Mucosa of descending colon (tissue), 3 donors: ENCODE data around the gene PRKCB. TPM values are rescaled to one million over a fixed set of nuclear protein-coding genes. Genes with fewer than 3 reads are reported as not detected.

Source experiments
- ATAC-seq: fragments of 200-7000 bp; cut with Tn5 transposase; one replicate; pipeline ENCODE4 v1.9.1; 2020; ENCODE audit warnings: mild to moderate bottlenecking, moderate library complexity
- DNase-seq, 3 donors: peaks; one replicate each; pipeline ENCODE4 v3.0.0-alpha.2; 2020
- H3K36me3 ChIP-seq: fragments of 200-600 bp; one replicate; pipeline ENCODE4 v1.8.0; 2021; ENCODE audit warnings: low read depth, mild to moderate bottlenecking
- H3K4me1 ChIP-seq: fragments of 200-600 bp; one replicate; pipeline ENCODE4 v1.8.0; 2021; ENCODE audit warnings: low read depth, mild to moderate bottlenecking
- H3K4me3 ChIP-seq: fragments of 200-600 bp; one replicate; pipeline ENCODE4 v1.8.0; 2021; ENCODE audit warnings: mild to moderate bottlenecking
- H3K9me3 ChIP-seq: fragments of 200-600 bp; one replicate; pipeline ENCODE4 v1.8.0; 2021; ENCODE audit warnings: mild to moderate bottlenecking
- CTCF ChIP-seq: fragments of 200-600 bp; IDR thresholded peaks from one replicate; pipeline ENCODE4 v1.8.0; 2022; ENCODE audit warnings: antibody characterized with exemption, mild to moderate bottlenecking
- intact Hi-C, 2 donors: fragments of 100-400 bp; cut with DNase I in 1 of 2; cut with micrococcal nuclease in 1 of 2; formaldehyde crosslinking; loops; one replicate each; pipeline versions ENCODE4 v1.11.0 to v1.11.1; 2022; cut with DNase I, micrococcal nuclease
- total RNA-seq, 3 donors: library from RNA; stranded (reverse); fragmentation: NEBNext Ultra II Directional in 2 of 3; extraction: Animal tissue kit (Norgen Biotek cat#: 25700) in 2 of 3; gene quantifications; one replicate each; pipeline versions ENCODE4 v1.2.1 to v1.2.4, GENCODE V29; 2021 to 2023
- donor health status: DM: no; HTN: no; CAD: no; lungs with moderate emphysema.
- donor health status: DM: no; HTN: no; CAD: no.
- donor health status: DM: no; HTN: yes; CAD: no.

PRKCB gene
- total RNA-seq, 3 donors from 2014 or later = 7.4 to 29.0 (median 8.2) TPM

- H3K36me3 ChIP-seq = no peaks in the 10 kb centered on the region
- no peaks in the 10 kb centered on the region for H3K4me1 ChIP-seq
- no peaks in the 10 kb centered on the region for H3K9me3 ChIP-seq
- intact Hi-C loops = no loop called here
- TF ChIP-seq CTCF = no peak
- ATAC-seq = no peak
- H3K4me3 ChIP-seq = no peak overlapping the region
- DNase-seq = no peak
Observed at GRCh38 chr16:24116046-24116776, 280.4 kb downstream of the PRKCB start.

GRCh38 chr16:24116989-24117388, 281.2 kb downstream of the PRKCB start:
- intact Hi-C loops = no loop called here
- no peaks in the 10 kb centered on the region for H3K9me3 ChIP-seq
- ATAC-seq = no peak
- TF ChIP-seq CTCF = no peak
- H3K4me3 ChIP-seq = no peak overlapping the region
- no peaks in the 10 kb centered on the region for H3K4me1 ChIP-seq
- DNase-seq = no peak
- H3K36me3 ChIP-seq = no peaks in the 10 kb centered on the region

- Histone ChIP-seq H3K36me3 (no peaks in the 10 kb centered on the region), H3K4me1 (no peaks in the 10 kb centered on the region), H3K9me3 (no peaks in the 10 kb centered on the region), H3K4me3 (no peak overlapping the region)
- DNase-seq = no peak
- intact Hi-C loops = no loop called here
- no peak for TF ChIP-seq CTCF
- ATAC-seq = no peak
Observed at GRCh38 chr16:24117680-24118079, 281.9 kb downstream of the PRKCB start.

GRCh38 chr16:24118126-24118821, 282.5 kb downstream of the PRKCB start:
- H3K4me3 ChIP-seq = no peak overlapping the region
- H3K4me1 ChIP-seq = no peaks in the 10 kb centered on the region
- intact Hi-C loops = no loop called here
- DNase-seq (no peak), ATAC-seq (no peak)
- no peaks in the 10 kb centered on the region for H3K9me3 ChIP-seq
- no peaks in the 10 kb centered on the region for H3K36me3 ChIP-seq
- no peak for TF ChIP-seq CTCF

- no peaks in the 10 kb centered on the region for H3K9me3 ChIP-seq
- H3K36me3 ChIP-seq = no peaks in the 10 kb centered on the region
- DNase-seq (no peak), ATAC-seq (no peak)
- no peak overlapping the region for H3K4me3 ChIP-seq
- H3K4me1 ChIP-seq = no peaks in the 10 kb centered on the region
- TF ChIP-seq CTCF = no peak
- intact Hi-C loops = no loop called here
Observed at GRCh38 chr16:24119807-24120206, 284.0 kb downstream of the PRKCB start.
